PFSK-1 (cell line): ENCODE results near the gene BTRC.

Experiments used
- FOXP2 ChIP-seq: optimal IDR thresholded peaks from 2 replicates; pipeline ENCODE3; 2011; ENCODE audit warnings: borderline replicate concordance, control low read depth, inconsistent platforms; ENCODE audit not compliant: insufficient read depth; ENCODE audit errors: extremely low read length, extremely low read depth
- POLR2AphosphoS5 ChIP-seq: IDR thresholded peaks from 2 replicates; pipeline ENCODE4 v1.6.1; 2012; ENCODE audit warnings: low read depth, mild to moderate bottlenecking, control low read depth, low read length, moderate library complexity
- REST ChIP-seq, 2 experiments: IDR thresholded peaks; 2 replicates each; pipeline versions ENCODE4 v1.6.1 to v1.8.0; 2011 to 2012; ENCODE audit warnings: low read depth in 2 of 2, low read length in 2 of 2, control low read depth in 1 of 2, inconsistent platforms in 1 of 2, mild to moderate bottlenecking in 1 of 2, moderate library complexity in 1 of 2; ENCODE audit not compliant: insufficient read depth in 1 of 2
- SIN3A ChIP-seq: IDR thresholded peaks from 2 replicates; pipeline ENCODE4 v1.6.1; 2012; ENCODE audit warnings: mild to moderate bottlenecking, low read length, moderate library complexity, borderline replicate concordance; ENCODE audit not compliant: insufficient read depth
- TAF1 ChIP-seq: IDR thresholded peaks from 2 replicates; pipeline ENCODE4 v1.6.1; 2012; ENCODE audit warnings: low read length, control low read depth, borderline replicate concordance; ENCODE audit not compliant: insufficient read depth

DNA sequence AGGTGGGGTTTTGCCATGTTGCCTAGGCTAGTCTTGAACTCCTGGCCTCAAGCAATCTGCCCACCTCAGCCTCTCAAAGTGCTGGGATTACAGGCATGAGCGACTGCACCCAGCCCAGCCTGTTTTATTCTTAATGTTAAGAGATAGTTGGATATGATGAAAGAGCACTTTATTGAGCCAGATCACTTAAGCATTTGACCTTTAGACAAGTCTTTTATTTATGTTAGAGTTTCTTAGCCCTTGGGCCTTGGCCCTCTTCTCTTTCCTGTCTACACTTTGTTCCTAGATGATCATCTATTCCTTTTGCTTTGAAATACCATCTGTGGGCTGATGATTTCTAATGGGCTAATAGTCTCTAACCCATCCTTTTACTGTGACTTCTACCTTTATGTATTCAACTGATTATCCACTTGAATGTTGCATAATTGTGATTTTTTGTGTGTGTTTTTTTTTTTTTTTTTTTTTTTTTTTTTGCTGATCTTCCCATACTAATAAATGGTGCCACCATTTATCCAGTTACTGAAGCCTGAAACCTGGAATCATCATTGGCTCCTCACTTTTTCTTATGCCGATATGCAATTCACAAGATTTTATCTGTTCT, 34.8 kb downstream of the BTRC start:
- TF ChIP-seq REST (IDR thresholded peaks at IDR 0.05; ENCODE audit: insufficient read depth in 1 of 2, low read depth in 2 of 2, low read length in 2 of 2) (no peak), SIN3A (no peak), POLR2AphosphoS5 (no peak), FOXP2 (no peak), TAF1 (no peak)
